DMS53 (cell line): ENCODE measurements around the gene AP3D1.

Source experiments
- DNase-seq: peaks from one replicate; lab custom pipeline; 2025; lab: John Stamatoyannopoulos, UW

The AP3D1 gene

DNA sequence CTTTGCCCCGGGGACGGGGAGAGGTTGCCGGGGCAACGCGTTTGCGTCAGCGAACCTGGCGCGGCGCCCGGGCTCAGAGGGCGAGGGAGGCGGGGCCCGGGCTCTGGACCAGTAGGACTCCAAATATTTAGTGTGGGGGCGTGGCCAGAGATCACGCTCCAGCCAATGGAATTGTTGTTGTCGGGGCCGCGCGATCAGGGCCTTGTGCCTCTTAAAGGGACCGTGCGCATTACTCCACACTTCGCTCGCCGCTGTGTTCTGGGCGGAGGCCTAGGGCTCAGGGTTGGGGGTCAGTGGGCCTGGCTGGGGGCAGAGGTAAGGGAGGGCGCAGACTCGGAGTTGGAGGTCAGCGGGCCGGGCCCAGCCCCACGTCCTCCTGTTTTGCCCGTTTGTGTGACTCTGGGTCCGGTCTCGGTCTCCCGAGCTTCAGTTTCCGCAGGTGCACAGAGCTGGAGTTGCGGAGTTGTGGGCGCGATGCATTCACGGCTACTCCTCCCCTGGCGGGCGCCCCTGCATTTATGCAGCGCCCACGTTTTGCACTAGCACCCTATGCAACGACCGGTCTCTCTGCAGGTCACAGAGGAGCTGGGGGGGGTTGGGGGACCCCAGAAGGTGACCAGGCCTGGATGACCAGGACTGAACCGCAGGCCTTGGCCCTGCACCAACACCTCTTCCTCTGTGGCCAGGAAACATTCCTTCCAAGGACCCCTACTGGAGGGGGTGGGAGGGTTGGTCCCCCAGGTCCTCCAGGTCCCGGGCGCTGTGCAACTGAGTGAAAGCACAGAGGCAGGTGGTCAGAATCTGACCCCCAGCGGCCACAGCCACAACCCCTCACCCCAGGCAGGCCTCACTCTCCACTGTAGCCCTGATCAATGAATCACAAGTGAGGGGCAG, 89.6 kb downstream of the AP3D1 start:
- peak; percentile 99 for DNase-seq

DNA sequence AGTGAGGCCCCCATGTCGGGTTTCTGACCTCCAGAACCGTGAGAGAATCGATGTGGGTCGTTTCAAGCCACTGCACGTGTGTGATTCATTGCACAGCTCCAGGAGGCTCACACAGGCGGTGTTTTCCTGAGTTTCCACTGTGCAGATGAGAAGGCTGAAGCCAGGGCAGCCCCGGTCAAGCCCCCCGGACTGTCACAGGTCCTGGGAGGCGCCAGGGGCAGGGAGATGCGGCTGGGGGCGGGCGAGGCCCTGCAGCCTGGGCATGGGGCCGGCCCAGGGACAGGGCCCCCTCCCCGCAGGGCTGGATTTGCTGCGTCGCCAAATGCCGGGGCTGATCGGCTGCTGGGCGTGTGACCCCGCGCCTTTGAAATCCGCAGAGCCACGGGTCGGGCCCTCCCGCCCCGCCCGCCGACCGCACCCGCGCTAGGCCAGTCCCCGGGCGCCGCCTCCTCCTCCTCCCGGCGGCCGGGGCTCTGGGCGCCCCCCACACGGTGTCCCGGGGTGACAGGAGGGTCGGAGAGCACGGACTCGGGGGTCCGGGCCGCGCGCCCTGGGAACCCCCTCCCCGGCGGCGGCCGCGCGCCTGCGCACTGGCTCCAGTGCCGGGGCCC, 90.4 kb downstream of the AP3D1 start:
- DNase-seq = peak; percentile 82

DNA sequence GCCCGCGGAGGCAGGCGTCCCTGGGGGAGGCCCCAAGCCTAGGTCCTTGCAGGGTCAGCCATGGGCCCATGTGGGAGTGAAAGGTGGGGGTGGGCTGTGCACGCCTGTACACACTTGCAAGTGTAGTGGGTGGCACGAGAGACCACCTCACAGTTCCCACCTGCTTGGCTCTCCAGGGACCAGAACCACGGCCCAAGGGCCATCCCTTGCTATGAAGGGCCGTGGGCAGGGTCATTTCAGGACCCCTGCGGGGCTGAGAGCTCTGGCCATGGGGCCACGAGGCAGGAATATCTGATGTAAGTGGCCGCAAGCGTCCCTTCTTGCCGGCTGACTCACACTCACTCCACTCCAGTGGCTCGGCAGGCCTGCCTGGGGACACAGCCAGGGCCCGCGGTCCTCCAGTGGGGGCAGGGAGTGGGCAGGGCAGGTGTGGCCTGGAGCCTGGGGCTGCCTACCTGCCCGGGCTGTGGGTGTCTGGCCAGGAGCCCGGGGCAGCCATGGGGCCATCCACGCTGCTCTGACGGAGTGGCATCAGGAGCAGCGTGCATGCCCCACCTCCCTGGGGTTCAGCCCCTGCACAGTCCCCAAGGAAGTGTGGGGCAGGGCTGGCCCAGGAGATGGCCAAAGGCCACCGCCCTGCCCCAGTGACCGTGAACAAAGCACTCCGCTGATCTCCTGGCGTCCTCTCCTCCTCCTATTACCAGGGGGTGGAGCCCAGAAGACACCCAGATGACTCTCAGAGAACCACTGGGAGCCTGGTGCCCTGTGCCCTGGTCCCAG, 91.8 kb downstream of the AP3D1 start:
- DNase-seq = peak; percentile 96

- DNase-seq = no peak
These were observed 92.6 kb downstream of the AP3D1 start for GRCh38 chr19:2058570-2059421.

DNA sequence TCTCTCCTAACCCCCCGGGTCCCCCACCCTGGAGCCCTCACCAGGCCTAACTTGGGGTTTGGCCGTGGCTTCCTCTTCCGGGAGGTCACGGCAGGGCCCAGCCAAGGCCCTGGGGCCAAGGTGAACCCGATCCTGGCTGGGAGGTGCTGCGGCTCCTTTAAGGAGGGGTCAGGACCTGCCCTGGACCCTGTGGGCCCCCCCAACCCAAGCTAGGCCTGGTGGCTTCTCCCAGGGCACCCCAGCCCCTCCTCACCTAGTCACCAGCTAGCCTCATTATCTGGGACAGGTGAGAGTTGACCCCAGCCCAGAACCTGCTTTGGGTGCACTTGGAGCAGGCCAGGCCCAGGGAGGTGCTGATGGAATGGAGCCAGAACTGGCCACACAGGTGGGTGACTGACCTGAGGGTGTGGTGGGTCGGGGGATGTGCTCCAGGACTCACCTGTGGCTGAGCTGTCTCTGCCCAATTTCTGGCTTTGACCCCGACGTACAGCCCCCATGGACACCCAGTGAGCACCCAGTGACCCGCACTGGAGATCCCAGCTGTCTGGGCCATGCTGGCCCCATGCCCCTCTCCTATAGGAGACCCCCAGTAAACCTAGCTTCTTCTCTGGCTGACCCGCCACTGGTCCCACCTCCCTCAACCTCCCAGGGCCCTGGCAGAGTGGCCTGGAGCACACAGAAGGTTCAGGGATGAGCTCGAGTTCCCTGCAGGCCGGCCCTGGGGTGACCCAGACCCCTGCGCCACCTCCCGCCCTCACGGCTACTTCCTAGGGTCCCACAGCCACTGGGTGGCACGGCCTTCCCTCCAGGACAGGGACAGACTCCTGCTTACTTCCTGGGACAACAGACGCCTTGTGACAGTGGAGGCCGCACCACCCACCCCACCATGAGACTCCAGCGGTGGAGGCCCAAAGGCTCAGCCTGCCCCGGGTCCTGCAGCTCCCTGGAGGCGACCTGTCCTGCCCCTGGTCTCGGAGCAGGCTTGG, 93.6 kb downstream of the AP3D1 start:
- DNase-seq = no peak

GRCh38 chr19:2056837-2057192, 94.6 kb downstream of the AP3D1 start:
- DNase-seq = no peak

- peak; percentile 74 for DNase-seq
These were observed 95.2 kb downstream of the AP3D1 start for GRCh38 chr19:2055931-2056836.

DNA sequence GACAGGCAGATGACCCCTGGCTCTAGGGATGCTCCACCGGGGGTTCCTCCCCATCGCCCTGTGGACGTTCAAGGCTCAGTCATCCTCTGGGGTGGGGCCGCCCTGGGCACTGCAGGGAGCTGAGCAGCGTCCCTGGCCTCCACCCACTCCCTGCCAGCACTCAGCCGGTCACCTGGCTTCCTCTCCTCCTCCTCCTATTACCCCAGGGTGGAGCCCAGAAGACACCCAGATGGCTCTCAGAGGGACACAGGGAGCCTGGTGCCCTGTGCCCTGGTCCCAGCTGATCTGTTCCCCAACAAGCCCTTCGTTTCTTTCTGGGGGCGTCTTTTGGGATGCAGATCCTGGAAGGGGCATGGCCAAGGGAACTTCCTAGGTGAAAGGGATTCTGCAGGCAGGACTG, 96.6 kb downstream of the AP3D1 start:
- no peak for DNase-seq

GRCh38 chr19:2053601-2054389, 97.6 kb downstream of the AP3D1 start:
- no peak for DNase-seq

- peak; percentile 59 for DNase-seq
These were observed 99.3 kb downstream of the AP3D1 start for GRCh38 chr19:2051773-2052704.

GRCh38 chr19:2050991-2051772, 100.2 kb downstream of the AP3D1 start, which contains the start of gene MKNK2:
Gene MKNK2, minus strand, starts transcription at chr19:2051244. Its CDS starts 393 bp downstream, at chr19:2050851.
- peak; percentile 86 for DNase-seq
